Measurements from ENCODE around the gene ARF3.
A peak's percentile ranks its signal among the peaks of the same experiment; 100 is the strongest.

ARF3 gene

DNA sequence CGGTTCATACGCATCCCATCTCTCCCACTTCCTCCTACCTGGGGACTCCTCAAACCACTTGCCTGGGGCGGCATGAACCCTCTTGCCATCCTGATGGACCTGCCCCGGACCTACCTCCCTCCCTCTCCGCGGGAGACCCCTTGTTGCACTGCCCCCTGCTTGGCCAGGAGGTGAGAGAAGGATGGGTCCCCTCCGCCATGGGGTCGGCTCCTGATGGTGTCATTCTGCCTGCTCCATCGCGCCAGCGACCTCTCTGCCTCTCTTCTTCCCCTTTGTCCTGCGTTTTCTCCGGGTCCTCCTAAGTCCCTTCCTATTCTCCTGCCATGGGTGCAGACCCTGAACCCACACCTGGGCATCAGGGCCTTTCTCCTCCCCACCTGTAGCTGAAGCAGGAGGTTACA lies 24.5 kb upstream of the ARF3 start:
- no peak for ATAC-seq
- no peak for DNase-seq

DNA sequence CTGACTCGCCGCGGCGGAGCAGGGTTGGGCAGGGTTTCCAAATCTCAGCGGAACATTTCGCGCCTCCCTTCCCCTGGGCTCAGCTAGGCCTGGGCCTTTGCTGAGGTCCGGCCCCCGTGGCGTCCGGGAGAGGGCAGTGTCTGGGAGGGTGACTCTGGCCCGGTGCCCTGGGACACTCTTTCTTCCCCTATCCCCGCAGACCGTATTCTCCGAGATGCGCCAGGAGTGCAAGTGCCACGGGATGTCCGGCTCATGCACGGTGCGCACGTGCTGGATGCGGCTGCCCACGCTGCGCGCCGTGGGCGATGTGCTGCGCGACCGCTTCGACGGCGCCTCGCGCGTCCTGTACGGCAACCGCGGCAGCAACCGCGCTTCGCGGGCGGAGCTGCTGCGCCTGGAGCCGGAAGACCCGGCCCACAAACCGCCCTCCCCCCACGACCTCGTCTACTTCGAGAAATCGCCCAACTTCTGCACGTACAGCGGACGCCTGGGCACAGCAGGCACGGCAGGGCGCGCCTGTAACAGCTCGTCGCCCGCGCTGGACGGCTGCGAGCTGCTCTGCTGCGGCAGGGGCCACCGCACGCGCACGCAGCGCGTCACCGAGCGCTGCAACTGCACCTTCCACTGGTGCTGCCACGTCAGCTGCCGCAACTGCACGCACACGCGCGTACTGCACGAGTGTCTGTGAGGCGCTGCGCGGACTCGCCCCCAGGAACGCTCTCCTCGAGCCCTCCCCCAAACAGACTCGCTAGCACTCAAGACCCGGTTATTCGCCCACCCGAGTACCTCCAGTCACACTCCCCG lies 23.9 kb upstream of the ARF3 start:
- ATAC-seq (no peak), DNase-seq (peak; percentile 31)

DNA sequence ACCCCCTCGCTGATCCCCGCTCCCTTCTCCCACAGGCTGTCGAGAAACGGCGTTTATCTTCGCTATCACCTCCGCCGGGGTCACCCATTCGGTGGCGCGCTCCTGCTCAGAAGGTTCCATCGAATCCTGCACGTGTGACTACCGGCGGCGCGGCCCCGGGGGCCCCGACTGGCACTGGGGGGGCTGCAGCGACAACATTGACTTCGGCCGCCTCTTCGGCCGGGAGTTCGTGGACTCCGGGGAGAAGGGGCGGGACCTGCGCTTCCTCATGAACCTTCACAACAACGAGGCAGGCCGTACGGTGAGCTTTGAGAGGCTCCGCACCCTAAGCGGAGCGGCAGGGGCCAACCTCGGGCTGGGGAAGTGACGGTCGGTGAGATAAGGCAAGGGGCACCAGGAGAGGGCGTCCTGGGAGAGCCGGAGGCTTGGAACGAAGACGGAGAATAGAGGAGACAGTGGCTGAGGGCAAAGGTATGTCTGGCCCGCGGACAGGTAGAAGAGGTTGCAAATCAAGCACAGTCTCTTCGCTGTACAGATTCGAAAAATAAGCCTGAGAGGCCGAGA lies 23.2 kb upstream of the ARF3 start:
- peak; percentile 36 for DNase-seq
- ATAC-seq = no peak

DNA sequence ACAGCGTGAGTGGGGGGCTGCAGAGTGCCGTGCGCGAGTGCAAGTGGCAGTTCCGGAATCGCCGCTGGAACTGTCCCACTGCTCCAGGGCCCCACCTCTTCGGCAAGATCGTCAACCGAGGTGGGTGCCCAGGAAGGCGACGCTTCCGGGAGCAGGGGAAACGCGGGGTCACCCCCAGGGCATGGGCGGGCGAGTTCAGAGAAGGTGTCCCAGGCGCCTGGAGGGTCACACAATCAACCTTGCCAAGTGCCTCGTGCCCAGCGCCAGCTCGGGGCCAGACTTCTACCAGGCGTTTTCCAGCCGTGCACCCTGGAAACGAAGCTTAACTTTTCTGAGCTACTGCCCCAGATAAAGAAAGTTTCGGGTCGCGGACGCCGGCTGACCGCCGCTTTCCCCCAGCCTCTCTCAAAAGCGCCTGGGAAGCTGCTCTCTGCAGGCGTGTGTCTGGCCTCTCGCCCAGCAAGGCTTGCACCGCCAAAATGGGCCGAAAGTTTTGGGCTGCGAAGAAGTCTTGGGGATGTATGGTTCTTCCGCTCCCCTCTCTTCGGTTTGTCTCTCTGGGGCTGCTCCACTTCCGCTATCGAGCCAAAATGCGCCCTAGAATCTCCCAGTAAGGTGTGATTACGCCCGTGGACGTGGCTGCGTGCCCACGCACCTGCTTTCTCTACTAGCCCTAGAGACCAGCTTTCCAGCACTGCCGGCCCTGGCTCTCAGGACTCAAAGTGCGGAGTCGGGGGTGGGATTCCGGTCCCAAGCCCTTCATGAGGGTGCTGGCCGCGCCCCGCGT lies 22.5 kb upstream of the ARF3 start:
- ATAC-seq (no peak), DNase-seq (peak; percentile 39)

DNA sequence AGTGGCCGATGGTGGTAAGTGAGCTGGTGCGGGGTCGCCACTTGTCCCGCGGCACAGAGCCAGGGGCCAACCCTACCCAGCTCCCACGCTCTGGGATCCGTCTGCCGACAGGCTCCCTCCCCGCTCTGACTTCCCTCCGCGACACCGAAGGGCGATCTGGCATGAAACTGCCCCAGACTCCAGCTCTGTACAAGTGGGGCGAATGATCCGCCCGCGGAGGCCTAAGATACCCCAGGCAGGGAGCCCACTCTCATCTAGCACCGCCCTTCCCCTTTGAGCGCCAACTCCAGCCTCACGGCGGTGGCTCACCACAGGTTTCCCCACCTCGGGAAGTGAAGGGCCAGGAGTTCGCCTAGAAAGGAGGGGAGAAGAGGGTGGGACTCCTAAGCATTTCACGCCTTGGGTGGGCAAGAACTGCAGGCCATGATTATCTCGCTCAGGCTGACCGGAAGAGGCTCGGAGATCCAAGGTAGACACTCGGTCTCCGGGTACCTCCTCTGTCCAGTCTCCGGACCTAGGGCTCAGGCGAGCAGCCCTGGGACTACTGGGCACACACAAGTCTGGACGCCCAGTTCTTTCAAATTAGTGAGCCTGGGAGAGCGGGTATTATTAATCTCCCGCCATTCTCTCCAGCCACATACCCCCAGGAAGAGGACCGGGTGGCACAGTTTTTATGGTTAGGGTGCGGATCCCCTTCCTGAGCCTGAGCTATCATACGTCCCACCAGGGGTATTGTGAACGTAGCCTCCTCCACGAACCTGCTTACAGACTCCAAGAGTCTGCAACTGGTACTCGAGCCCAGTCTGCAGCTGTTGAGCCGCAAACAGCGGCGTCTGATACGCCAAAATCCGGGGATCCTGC lies 21.7 kb upstream of the ARF3 start:
- ATAC-seq = no peak
- no peak for DNase-seq

- DNase-seq (no peak), ATAC-seq (no peak)
Observed at GRCh38 chr12:48978291-48978740, 21.0 kb upstream of the ARF3 start, which contains the start of gene WNT1. TSS of gene WNT1 (plus strand) at chr12:48978322. CDS start at chr12:48978651, 329 bp downstream.

- peak; percentile 68 for ATAC-seq
- peak; percentile 94 for DNase-seq
Observed at GRCh38 chr12:48977290-48978281, 20.3 kb upstream of the ARF3 start.

DNA sequence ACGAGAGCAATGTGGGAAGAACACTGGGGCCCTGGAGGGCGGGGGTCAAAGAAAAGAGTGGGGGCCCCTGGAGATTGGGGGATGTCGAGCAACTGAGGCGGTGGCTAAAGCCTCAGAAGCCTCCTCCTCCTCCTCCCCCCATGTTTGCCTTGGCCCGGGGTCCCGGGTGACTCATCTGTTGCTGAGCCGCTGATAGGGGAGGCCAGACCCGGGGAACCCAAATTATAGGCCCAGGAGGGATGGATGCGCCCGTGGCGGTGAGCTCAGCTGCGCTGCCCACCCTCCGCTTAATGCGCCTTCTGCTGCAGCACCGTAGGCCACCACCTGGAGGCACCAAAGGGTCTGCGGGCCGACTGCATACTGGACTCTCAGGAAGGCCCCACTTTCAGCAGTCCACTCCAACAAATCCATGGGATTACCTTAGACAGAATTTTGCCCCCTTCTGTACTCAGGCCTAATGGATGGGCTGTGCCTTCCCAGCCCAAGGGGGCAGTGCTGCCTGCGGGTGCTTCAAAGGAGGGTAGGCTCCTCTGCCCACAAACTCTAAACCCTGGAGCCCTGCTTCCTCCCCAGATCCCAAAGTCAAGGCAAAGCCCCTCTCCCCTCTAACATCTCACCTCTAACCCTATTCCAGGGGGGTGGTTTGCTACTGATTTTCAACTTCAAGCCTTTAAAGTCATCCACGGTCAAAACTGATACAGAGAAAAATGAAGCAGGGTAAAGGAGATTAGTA lies 16.8 kb upstream of the ARF3 start:
- ATAC-seq (no peak), DNase-seq (peak; percentile 67)

- ATAC-seq = no peak
Observed at GRCh38 chr12:48973531-48973930, 16.2 kb upstream of the ARF3 start.

DNA sequence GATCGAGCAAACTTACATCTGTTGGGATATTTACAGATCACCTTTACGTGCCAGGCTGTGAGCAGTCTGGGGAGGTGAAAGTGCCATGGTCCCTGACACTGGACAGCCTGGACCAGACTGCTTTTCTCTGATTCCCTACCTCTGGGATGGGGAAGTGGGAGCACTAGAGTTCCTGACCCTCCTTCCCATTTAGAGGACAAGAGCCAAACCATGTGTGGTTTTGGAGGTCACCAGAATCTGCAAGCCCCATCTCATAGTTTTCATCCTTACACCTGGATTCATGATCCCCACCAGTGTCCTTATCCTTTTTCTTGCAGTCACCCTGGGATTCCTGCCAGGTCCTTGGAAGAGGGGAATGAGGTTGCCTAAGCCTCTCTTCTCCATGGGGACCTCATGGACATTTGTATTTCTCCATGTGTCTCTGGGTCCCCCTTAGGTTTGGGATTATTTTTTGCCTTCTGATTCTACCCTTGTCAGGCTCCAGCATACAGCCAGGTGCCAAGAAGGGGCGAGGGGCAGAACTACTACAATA lies 15.7 kb upstream of the ARF3 start:
- no peak for ATAC-seq

More at GRCh38 chr12:48973531-48973930, 16.2 kb upstream of the ARF3 start:
- DNase-seq = no peak

DNA sequence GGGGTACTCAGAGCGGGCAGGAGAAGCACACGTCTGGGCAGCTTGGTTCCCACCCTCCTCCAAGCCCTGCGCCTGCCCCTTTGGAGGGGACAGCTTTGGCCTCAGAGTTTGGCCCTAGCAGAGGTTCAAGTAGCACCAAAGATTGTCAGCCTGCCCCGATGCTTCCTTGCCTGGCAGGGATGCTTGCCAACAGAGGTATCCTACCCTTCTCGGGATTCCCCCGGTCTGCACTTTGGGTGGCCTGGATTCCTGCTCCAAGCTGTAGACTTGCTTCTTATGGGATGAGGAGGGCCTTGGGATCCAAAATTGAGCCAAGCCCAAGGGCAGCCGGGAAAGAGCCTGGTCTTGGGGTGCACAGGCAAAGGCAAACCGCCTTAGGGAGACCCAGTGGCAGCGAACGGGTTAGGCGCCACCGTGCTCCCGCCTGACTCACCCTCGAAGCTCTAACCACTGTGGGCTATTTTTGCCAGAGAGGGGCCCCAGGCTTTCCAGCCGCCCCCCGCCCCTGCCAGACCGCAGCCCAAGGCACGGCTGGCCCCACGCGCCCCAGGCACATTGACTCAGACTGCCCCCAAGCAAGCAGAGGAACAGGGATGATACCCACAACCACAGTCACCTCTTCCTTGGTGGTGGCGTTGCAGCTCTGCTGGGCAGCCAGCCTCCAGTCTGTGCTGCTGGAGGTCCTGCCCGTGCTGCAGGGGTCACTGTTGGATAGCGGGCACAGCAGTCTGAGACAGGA lies 15.1 kb upstream of the ARF3 start:
- peak; percentile 67 for ATAC-seq
- peak; percentile 76 for DNase-seq

More for the DNA sequence above, 15.7 kb upstream of the ARF3 start:
- DNase-seq = no peak

DNA sequence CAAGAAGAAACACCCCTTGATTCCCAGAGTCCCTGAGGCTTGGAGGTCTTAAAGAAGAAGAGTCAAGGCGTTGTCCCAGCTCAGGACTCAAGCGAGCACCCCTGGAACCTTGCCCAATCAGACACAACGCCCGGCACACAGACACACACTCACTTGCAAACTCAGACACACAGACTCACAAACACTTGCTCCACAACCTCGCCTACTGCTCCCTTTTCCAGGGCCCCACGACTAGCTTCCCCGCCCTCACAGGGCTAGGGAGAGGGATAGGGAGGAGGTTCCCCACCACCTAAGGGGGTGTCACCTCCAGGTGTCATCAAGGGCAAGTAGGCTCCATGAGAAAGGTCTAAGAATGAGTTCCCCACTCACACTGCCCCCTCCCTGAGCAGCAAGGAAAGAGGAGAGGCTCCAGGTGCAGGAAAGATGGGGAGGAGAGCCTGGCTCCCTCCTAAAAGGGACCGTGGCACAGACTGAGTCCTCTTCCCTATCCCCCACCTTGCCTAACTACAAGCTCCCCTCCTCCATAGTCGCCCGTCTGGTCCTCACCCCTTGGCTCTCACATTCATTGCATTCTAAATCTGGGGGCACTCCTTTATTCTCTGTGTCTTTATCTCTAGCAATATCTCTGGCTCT lies 13.5 kb upstream of the ARF3 start:
- DNase-seq = no peak
- no peak for ATAC-seq

DNA sequence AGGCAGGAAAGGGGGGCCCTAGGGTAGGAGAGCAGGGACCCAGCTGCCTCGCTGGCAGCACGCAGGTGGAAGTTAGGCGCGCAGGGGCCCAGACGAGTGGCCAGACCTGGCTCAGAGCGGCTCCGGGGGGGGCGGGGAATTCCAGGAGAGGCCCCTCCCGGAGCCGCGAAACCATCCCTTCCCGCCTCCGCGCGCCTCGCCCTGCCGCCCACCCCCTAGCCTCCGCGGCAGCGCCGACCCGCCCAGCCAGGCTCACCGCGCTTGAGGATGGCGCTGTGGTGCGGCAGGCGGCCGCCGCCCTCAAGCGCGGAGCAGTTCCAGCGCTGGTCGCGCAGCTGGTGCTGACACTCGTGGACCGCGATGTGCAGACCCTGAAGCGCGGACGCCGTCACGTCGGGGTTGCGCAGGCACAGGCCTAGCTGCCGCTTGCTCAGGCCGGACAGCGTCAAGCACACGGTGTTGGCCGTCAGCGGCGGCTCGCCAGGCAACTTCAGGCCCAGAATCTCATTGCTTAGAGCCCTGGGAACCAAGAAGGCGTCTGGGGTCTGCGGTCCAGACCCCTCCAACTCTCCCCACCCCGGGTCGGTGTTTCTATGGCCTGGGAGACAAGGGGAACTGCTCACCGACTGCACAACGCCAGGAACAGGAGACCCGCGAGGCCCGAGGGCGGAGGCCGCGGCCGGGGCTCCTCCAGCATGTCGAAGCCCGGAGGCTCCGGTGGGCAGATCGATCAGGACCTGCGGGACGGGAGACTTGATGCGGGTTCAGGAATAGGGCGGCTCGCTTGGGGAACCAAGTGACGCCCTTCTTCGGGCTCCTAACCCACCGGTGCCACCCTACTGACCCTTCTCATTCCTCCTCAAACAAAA lies 12.8 kb upstream of the ARF3 start:
- ATAC-seq (no peak), DNase-seq (peak; percentile 42)

GRCh38 chr12:48969160-48969771 lies 12.0 kb upstream of the ARF3 start:
- DNase-seq (no peak), ATAC-seq (no peak)

DNA sequence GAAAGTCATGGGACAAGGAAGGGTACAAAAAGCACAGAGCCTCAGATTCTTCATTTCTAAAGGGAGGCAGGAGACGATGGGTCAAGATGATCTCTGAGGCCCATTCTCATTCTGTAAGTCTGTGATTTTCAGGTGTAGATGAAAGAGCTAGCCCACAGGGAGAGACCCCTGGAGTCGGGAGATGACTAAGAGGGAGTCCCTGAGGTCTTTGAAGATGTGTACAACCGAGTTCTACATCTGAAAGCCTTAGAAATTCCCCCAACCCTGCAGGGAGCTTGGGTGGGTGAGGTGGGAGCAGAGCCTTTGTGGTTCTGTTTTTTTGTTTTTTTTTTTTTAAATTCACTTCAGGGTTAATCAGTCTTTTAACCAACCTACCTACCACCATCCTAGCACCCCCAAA lies 11.2 kb upstream of the ARF3 start:
- DNase-seq (no peak), ATAC-seq (no peak)

DNA sequence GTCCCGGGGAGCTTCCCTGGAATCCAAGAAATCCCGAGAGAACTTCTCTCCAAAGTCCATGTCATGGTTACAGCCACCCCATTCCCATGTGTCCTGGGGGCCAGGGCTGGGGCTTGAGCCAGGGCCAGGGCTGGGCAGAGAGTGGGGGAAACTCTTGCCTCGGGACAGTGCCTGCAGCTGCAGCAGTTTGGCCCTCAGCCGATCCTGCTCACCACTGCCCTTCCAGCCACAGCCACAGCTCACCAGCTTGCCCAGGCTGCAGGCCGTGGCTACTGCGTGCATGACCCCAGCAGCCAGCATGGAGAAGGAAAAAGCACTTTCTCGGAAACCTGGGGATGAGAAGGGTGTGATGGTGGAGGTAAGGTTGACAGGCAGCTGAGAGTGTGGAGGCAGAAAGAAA lies 10.7 kb upstream of the ARF3 start:
- DNase-seq (no peak), ATAC-seq (no peak)
